Erythroblast (primary cell): ENCODE results near the gene DISC1.

Source experiments
- GATA1 ChIP-seq: IDR thresholded peaks from 2 replicates; pipeline ENCODE4 v1.6.1; 2011; ENCODE audit warnings: low read depth, mild to moderate bottlenecking, control low read depth, low read length, moderate library complexity
- POLR2A ChIP-seq: IDR thresholded peaks from 2 replicates; pipeline ENCODE4 v1.6.1; 2011; ENCODE audit warnings: mild to moderate bottlenecking, low read length

GRCh38 chr1:231636157-231636556 lies 9.6 kb downstream of the DISC1 start:
- TF ChIP-seq POLR2A (no peak), GATA1 (no peak)
